GM18505 (cell line): ENCODE results near the gene ARMC9.

Source experiments
- ATAC-seq: cut with Tn5 transposase; IDR thresholded peaks from one replicate; pipeline ENCODE4 v1.9.1; 2021; ENCODE audit not compliant: unreplicated experiment
- POLR2A ChIP-seq: IDR thresholded peaks from 4 replicates; pipeline ENCODE4 v1.6.1; 2011; ENCODE audit warnings: borderline replicate concordance; ENCODE audit not compliant: insufficient read depth, insufficient read length; ENCODE audit errors: extremely low read depth

ARMC9 gene

GRCh38 chr2:231410293-231411004 is 212.0 kb downstream of the ARMC9 start:
- ATAC-seq: no peak
- no peak for TF ChIP-seq POLR2A

GRCh38 chr2:231411237-231411636 is 212.8 kb downstream of the ARMC9 start:
- no peak for ATAC-seq
- TF ChIP-seq POLR2A: no peak

- ATAC-seq: peak; percentile 95
- TF ChIP-seq POLR2A: no peak
Observed at GRCh38 chr2:231411831-231412617, 213.6 kb downstream of the ARMC9 start.

GRCh38 chr2:231412618-231412963 is 214.2 kb downstream of the ARMC9 start:
- no peak for ATAC-seq
- no peak for TF ChIP-seq POLR2A

- ATAC-seq: no peak
- TF ChIP-seq POLR2A: no peak
Observed at GRCh38 chr2:231413456-231413855, 215.0 kb downstream of the ARMC9 start.

- no peak for TF ChIP-seq POLR2A
- ATAC-seq: no peak
Observed at GRCh38 chr2:231413921-231414476, 215.6 kb downstream of the ARMC9 start.

- no peak for TF ChIP-seq POLR2A
- ATAC-seq: no peak
Observed at GRCh38 chr2:231415029-231415428, 216.6 kb downstream of the ARMC9 start.

- no peak for TF ChIP-seq POLR2A
- ATAC-seq: no peak
Observed at GRCh38 chr2:231418820-231419640, 220.6 kb downstream of the ARMC9 start.

GRCh38 chr2:231421051-231421580 is 222.7 kb downstream of the ARMC9 start:
- ATAC-seq: no peak
- no peak for TF ChIP-seq POLR2A

- no peak for TF ChIP-seq POLR2A
- no peak for ATAC-seq
Observed at GRCh38 chr2:231422056-231422455, 223.6 kb downstream of the ARMC9 start.

- no peak for TF ChIP-seq POLR2A
- ATAC-seq: no peak
Observed at GRCh38 chr2:231423176-231423575, 224.7 kb downstream of the ARMC9 start.
